Measurements from ENCODE around the gene AFAP1.

The AFAP1 gene, protein sequence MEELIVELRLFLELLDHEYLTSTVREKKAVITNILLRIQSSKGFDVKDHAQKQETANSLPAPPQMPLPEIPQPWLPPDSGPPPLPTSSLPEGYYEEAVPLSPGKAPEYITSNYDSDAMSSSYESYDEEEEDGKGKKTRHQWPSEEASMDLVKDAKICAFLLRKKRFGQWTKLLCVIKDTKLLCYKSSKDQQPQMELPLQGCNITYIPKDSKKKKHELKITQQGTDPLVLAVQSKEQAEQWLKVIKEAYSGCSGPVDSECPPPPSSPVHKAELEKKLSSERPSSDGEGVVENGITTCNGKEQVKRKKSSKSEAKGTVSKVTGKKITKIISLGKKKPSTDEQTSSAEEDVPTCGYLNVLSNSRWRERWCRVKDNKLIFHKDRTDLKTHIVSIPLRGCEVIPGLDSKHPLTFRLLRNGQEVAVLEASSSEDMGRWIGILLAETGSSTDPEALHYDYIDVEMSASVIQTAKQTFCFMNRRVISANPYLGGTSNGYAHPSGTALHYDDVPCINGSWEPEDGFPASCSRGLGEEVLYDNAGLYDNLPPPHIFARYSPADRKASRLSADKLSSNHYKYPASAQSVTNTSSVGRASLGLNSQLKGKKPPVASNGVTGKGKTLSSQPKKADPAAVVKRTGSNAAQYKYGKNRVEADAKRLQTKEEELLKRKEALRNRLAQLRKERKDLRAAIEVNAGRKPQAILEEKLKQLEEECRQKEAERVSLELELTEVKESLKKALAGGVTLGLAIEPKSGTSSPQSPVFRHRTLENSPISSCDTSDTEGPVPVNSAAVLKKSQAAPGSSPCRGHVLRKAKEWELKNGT

GRCh38 chr4:7939377-7940108, at the start of gene AFAP1:
Gene AFAP1 (minus strand): TSS chr4:7939861. CDS start chr4:7872078, 67,783 bp downstream.
- DNase-seq: peak; percentile 90

- no peak for DNase-seq
These were observed 48.8 kb upstream of the AFAP1 start for GRCh38 chr4:7988437-7988836.

GRCh38 chr4:7987148-7987989, 47.7 kb upstream of the AFAP1 start:
- DNase-seq: peak; percentile 74

DNA sequence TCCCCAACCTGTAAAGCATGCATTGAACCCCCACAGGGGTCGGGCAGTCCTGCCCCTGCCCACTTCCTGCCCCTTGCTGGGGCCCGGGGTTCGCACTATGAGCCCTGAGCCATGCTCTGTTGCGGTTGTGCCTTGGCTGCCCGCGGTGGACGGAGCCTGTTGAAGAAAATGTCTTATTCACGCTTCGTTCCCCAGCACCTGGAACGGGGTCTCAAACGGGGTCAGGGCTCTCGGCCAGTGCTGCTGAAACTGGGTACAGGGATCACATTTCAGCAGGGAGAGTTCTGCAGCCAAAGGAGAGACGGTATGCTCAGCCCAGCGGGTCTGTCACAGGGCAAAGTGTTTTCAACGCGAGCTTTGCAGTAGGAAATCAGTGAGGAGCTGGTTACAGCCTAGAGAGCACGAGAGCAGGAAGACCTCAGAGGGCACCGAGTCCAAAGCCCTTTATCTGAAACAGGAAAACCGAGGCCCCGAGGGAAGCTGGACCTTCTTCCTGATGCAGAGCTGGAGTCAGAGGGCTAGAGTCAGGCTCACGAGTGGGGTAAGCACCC, 46.3 kb upstream of the AFAP1 start:
- no peak for DNase-seq

DNA sequence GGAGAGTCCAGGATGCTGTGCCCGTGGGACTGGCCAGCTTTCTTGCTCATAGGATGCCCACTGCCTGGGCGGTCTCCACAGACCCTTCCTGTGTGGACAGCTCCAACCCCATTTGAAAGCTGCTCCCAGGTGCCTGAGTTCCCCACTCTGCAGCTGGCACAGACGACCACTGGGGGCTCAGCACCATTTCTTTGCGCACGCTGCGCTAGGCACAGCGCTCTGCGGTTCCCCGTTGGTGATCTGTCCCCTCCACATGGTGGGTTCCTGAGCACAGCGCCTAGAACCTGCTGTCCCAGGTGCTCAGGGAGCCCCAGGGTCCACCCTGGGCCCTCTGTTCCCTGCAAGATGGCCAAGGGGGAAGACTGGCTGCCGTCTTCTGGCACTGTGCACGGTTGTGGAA, 45.4 kb upstream of the AFAP1 start:
- DNase-seq: no peak

- no peak for DNase-seq
These were observed 44.7 kb upstream of the AFAP1 start for GRCh38 chr4:7984286-7984925.

- DNase-seq: no peak
These were observed 43.6 kb upstream of the AFAP1 start for GRCh38 chr4:7983296-7983695.

- DNase-seq: no peak
These were observed 42.2 kb upstream of the AFAP1 start for GRCh38 chr4:7981738-7982394.

GRCh38 chr4:7980036-7980435, 40.4 kb upstream of the AFAP1 start:
- no peak for DNase-seq

DNA sequence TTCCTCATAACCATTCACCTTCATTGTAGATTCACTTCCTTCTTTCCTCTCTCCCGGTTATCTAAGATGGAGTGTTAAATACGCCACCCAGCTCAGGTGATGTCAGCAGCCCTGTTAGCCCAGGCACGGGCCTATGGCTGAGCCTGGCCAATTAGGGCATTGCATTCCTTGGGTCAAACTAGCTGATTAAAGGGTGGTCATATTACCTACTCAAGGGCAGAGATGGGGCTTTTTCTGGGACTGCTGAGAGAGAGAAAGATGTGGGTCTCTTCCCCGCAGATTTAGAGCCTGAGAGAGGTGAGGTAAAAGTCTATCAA, 39.9 kb upstream of the AFAP1 start:
- peak; percentile 22 for DNase-seq

DNA sequence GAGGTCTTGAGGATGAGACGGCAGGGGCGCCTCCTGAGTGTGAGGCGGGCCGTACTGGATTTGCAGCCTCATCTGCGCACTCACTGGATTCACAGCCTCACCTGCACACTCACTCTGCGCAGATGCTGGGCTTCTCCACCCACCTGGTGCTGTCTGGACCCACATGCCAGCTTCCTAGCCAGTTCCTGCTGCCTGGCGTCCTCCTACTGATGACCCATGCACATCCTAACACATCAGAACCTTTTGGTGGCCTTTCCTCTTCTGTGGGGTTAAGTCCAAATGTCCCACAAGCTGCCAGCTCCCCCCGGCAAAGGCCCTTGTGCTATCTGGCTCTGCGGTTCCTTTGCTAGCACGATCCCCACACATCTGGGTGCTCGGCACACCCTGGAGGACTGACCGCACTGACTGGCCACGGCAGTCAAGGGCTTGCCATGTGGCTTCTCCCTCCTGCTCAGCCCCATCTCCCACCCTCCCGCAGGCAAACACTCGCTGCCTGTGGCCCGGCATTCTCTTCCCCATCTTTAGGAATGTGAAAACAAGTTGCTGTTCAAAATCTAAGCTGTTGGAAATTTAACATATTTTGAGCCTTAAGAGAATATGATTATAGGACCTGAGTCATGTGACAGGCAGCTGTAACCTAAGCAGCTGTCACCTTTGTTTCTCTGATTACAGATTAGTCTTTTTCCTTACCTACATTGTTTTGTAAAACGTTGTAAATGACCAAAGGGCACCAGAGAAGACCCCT, 39.4 kb upstream of the AFAP1 start:
- no peak for DNase-seq

- DNase-seq: peak; percentile 95
These were observed 38.8 kb upstream of the AFAP1 start for GRCh38 chr4:7978489-7978888.

GRCh38 chr4:7976634-7977033, 37.0 kb upstream of the AFAP1 start:
- no peak for DNase-seq

GRCh38 chr4:7976025-7976424, 36.4 kb upstream of the AFAP1 start:
- DNase-seq: no peak

DNA sequence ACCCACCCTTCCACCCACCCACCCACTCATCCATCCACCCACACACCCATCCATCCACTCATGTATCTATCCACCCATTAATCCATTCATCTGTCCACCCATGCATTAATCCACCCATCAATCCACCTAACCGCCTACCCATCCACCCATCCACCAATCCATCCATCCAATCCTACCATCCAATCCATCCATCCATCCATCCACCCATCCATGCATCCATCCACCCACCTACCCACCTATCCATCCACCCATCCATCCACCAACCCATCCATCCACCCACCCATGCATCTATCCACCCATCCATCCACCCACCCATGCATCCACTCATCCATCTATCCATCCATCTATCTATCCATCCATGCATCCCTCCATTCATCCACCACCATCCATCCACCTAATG, 34.8 kb upstream of the AFAP1 start:
- no peak for DNase-seq

DNA sequence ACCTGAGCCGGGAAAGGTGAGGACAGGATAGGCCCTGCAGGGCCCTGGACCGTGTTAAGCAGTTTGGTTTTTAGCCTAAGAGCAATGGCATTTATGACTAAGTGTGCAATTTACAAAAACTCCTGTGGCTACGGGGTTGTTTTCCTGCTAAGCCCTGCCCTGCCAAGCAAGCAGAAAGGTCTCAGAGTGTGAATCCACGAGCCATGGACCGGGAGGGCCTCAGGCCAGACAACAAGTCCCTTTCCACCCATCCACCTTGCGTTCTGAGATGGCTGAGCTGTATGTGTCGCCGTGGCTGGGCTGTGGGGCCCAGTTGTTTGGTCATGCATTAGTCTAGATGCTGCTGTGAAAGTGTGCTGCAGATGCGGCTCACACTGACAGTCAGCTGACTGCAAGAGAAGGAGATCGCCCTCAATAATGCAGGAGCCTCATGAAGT, 33.9 kb upstream of the AFAP1 start:
- DNase-seq: no peak

- no peak for DNase-seq
These were observed 32.3 kb upstream of the AFAP1 start for GRCh38 chr4:7971881-7972500.

GRCh38 chr4:7971159-7971631, 31.5 kb upstream of the AFAP1 start:
- DNase-seq: no peak

DNA sequence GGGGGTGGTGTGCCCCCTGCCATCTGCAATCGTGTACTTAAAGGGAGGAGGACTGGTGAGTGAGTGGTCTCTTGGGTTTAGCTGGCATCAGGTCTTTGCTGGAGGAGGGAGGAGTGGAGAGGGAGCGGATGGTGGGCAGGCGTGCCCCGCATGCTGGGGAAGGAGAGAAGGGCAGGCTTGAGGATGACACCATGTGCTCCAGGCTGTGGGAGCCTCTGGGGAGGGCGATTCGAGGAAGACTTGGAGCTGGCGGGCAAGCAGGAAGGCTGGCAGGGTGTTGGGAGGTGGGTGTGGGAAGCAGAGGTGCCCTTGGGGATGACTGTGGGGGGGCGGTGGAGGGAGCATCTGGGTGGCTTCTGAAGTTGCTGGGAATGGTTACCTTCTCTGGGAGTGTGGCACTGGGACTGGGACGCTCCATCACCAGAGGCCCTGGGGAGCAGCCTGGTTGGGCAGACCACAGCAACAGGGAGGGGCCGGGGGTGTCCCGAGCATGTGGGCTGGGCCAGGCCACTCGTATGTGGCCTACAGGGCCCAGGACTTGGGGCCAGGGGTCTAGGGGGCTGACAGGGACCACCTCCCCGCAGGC, 30.8 kb upstream of the AFAP1 start:
- no peak for DNase-seq

Data from NCI-H69 (cell line).